Mesothelial cell of epicardium (in vitro differentiated cells): ENCODE data around the gene SACS. TPM values are rescaled to one million over a fixed set of nuclear protein-coding genes. Genes with fewer than 3 reads are reported as not detected.
"Not testable (repeated sequence)": the region's sequence is repeated elsewhere in the genome, so short reads cannot be mapped to it uniquely, and the experiment has no call there.

Source experiments
- DNase-seq, 2 experiments: peaks; one replicate each; pipeline ENCODE4 v3.0.0; 2021; ENCODE audit warnings: low spot score in 2 of 2; ENCODE audit not compliant: unreplicated experiment in 2 of 2
- H3K27ac Mint-ChIP-seq: 2 replicates; pipeline ENCODE4 v1.8.0; 2021; ENCODE audit warnings: mixed read lengths
- H3K27me3 Mint-ChIP-seq: 2 replicates; pipeline ENCODE4 v1.8.0; 2021; ENCODE audit warnings: low read depth, mixed read lengths
- H3K36me3 Mint-ChIP-seq: 2 replicates; pipeline ENCODE4 v1.8.0; 2021; ENCODE audit warnings: mixed read lengths
- H3K4me1 Mint-ChIP-seq: 2 replicates; pipeline ENCODE4 v1.8.0; 2021; ENCODE audit warnings: mixed read lengths
- H3K4me3 Mint-ChIP-seq: 2 replicates; pipeline ENCODE4 v1.8.0; 2021; ENCODE audit warnings: mild to moderate bottlenecking, moderate library complexity, mixed read lengths
- H3K9me3 Mint-ChIP-seq: 2 replicates; pipeline ENCODE4 v1.8.0; 2021; ENCODE audit warnings: mixed read lengths
- CTCF ChIP-seq: fragments of 200-600 bp; sonication (generic); IDR thresholded peaks from one replicate; pipeline ENCODE4 v1.5.0; 2021; ENCODE audit warnings: antibody characterized with exemption; ENCODE audit not compliant: unreplicated experiment
- total RNA-seq: library from RNA; stranded (reverse); gene quantifications from 3 replicates; pipeline ENCODE4 v1.2.1, GENCODE V29; 2021

Gene SACS
- total RNA-seq, 1 donor from 2014 or later: 18.7 TPM

- no peak for DNase-seq
- Mint-ChIP-seq H3K27ac (no peak overlapping the region), H3K4me3 (no peak overlapping the region)
Observed at GRCh38 chr13:23418776-23419683, 14.5 kb downstream of the SACS start.

GRCh38 chr13:23414682-23415081 is 18.8 kb downstream of the SACS start:
- no peak for TF ChIP-seq CTCF
- Mint-ChIP-seq H3K4me3 (no peak overlapping the region), H3K9me3 (no peaks in the 10 kb centered on the region), H3K27ac (no peak overlapping the region), H3K4me1 (peaks cover 12% of the 10 kb centered on the region), H3K27me3 (no peaks in the 10 kb centered on the region), H3K36me3 (peaks cover 3% of the 10 kb centered on the region)
- DNase-seq: no peak

More at GRCh38 chr13:23418776-23419683, 14.5 kb downstream of the SACS start:
- Mint-ChIP-seq H3K4me1 (peaks cover 4% of the 10 kb centered on the region), H3K27me3 (no peaks in the 10 kb centered on the region), H3K36me3 (peaks cover 3% of the 10 kb centered on the region), H3K9me3 (no peaks in the 10 kb centered on the region)
- TF ChIP-seq CTCF: no peak

GRCh38 chr13:23411706-23412105 is 21.8 kb downstream of the SACS start:
- peaks cover 7% of the 10 kb centered on the region for H3K4me1 Mint-ChIP-seq
- H3K27me3 Mint-ChIP-seq: no peaks in the 10 kb centered on the region

GRCh38 chr13:23411220-23411619 is 22.3 kb downstream of the SACS start:
- Mint-ChIP-seq H3K4me1 (peaks cover 7% of the 10 kb centered on the region), H3K27ac (no peak overlapping the region), H3K4me3 (no peak overlapping the region), H3K9me3 (peaks cover 7% of the 10 kb centered on the region), H3K27me3 (no peaks in the 10 kb centered on the region), H3K36me3 (peaks cover 13% of the 10 kb centered on the region)
- TF ChIP-seq CTCF: no peak
- no peak for DNase-seq

More at GRCh38 chr13:23411706-23412105, 21.8 kb downstream of the SACS start:
- Mint-ChIP-seq H3K4me3 (no peak overlapping the region), H3K9me3 (peaks cover 7% of the 10 kb centered on the region), H3K27ac (no peak overlapping the region), H3K36me3 (peaks cover 11% of the 10 kb centered on the region)
- no peak for DNase-seq
- TF ChIP-seq CTCF: no peak

GRCh38 chr13:23408026-23408425 is 25.5 kb downstream of the SACS start:
- no peak for TF ChIP-seq CTCF
- no peaks in the 10 kb centered on the region for H3K27me3 Mint-ChIP-seq
- H3K36me3 Mint-ChIP-seq: peaks cover 30% of the 10 kb centered on the region
- peaks cover 31% of the 10 kb centered on the region for H3K9me3 Mint-ChIP-seq
- no peak overlapping the region for H3K4me3 Mint-ChIP-seq
- DNase-seq: no peak
- no peak overlapping the region for H3K27ac Mint-ChIP-seq
- H3K4me1 Mint-ChIP-seq: peaks cover 7% of the 10 kb centered on the region

- Mint-ChIP-seq H3K36me3 (peaks cover 28% of the 10 kb centered on the region), H3K9me3 (peaks cover 40% of the 10 kb centered on the region)
- not testable (repeated sequence) for H3K27me3 Mint-ChIP-seq, H3K4me3 Mint-ChIP-seq, H3K27ac Mint-ChIP-seq, DNase-seq, H3K4me1 Mint-ChIP-seq
Observed at GRCh38 chr13:23401156-23401555, 32.3 kb downstream of the SACS start.
